Smooth muscle cell (in vitro differentiated cells): ENCODE data around the gene BTN3A1. TPM values are rescaled to one million over a fixed set of nuclear protein-coding genes. Genes with fewer than 3 reads are reported as not detected.
"Not testable (repeated sequence)": the region's sequence is repeated elsewhere in the genome, so short reads cannot be mapped to it uniquely, and the experiment has no call there.

Experiments used
- DNase-seq: peaks from one replicate; lab custom pipeline; 2025; ENCODE audit not compliant: unreplicated experiment; lab: John Stamatoyannopoulos, UW
- H2AFZ ChIP-seq: fragments of 200-600 bp; sonication (generic); 2 replicates; pipeline ENCODE4 v1.6.0; 2016; ENCODE audit warnings: antibody characterized with exemption, low read depth, mild to moderate bottlenecking
- H3F3A ChIP-seq: fragments of 200-600 bp; sonication (generic); 2 replicates; pipeline ENCODE4 v1.6.0; 2017; ENCODE audit warnings: antibody characterized with exemption, low read depth
- H3K27ac ChIP-seq: fragments of 200-600 bp; sonication (generic); 2 replicates; pipeline ENCODE4 v1.5.1; 2016; ENCODE audit warnings: low read depth, mild to moderate bottlenecking
- H3K27me3 ChIP-seq: fragments of 200-600 bp; sonication (generic); 2 replicates; pipeline ENCODE4 v1.6.1; 2016; ENCODE audit warnings: low read depth, mild to moderate bottlenecking
- H3K36me3 ChIP-seq: fragments of 200-600 bp; sonication (generic); 2 replicates; pipeline ENCODE4 v1.5.1; 2016; ENCODE audit warnings: low read depth
- H3K4me1 ChIP-seq: fragments of 200-600 bp; sonication (generic); 2 replicates; pipeline ENCODE4 v1.5.1; 2016; ENCODE audit warnings: low read depth
- H3K4me2 ChIP-seq: fragments of 200-600 bp; sonication (generic); 2 replicates; pipeline ENCODE4 v1.6.0; 2016; ENCODE audit warnings: mild to moderate bottlenecking
- H3K4me3 ChIP-seq: fragments of 200-600 bp; sonication (generic); 2 replicates; pipeline ENCODE4 v1.5.1; 2016; ENCODE audit warnings: mild to moderate bottlenecking
- H3K79me2 ChIP-seq: fragments of 200-600 bp; sonication (generic); 2 replicates; pipeline ENCODE4 v1.6.0; 2016; ENCODE audit warnings: low read depth, mild to moderate bottlenecking
- H3K9ac ChIP-seq: fragments of 200-600 bp; sonication (generic); 2 replicates; pipeline ENCODE4 v1.6.0; 2016; ENCODE audit warnings: low read depth
- H3K9me3 ChIP-seq: fragments of 200-600 bp; sonication (generic); replicated peaks from 2 replicates; pipeline ENCODE4 v1.5.1; 2016; ENCODE audit warnings: low read depth
- H4K20me1 ChIP-seq: fragments of 200-600 bp; sonication (generic); 2 replicates; pipeline ENCODE4 v1.6.0; 2016; ENCODE audit warnings: low read depth
- CTCF ChIP-seq: fragments of 200-600 bp; sonication (generic); IDR thresholded peaks from 2 replicates; pipeline ENCODE4 v1.5.1; 2017; ENCODE audit warnings: borderline replicate concordance, mild to moderate bottlenecking, antibody characterized with exemption; ENCODE audit not compliant: insufficient read depth, poor library complexity, severe bottlenecking
- WGBS: methylation state at CpG from one replicate; pipeline ENCODE4 v1.1.7; 2016; ENCODE audit warnings: low lambda C conversion rate; 5-methylcytosine and 5-hydroxymethylcytosine counted together
- polyA plus RNA-seq: library from polyadenylated mRNA; unstranded; fragments of >200 nt; fragmentation: Nextera tagmentation; extraction: Ambion mirVana; gene quantifications from 2 replicates; pipeline ENCODE4 v1.2.1, GENCODE V29; 2016
- total RNA-seq: library from RNA; depleted of rRNA; stranded (reverse); fragments of >200 nt; gene quantifications from 2 replicates; pipeline ENCODE4 v1.2.3, GENCODE V29; 2014

BTN3A1 gene
- total and polyA plus RNA-seq, 2 experiments from 2014 or later: 13.5 to 19.1 TPM

GRCh38 chr6:26415036-26415614 is 13.1 kb downstream of the BTN3A1 start:
- no peaks in the 10 kb centered on the region for H3K9me3 ChIP-seq
- H3K27me3 ChIP-seq: no peaks in the 10 kb centered on the region
- no peak overlapping the region for H3K4me3 ChIP-seq
- H3K79me2 ChIP-seq: no peaks in the 10 kb centered on the region
- no peak overlapping the region for H3K9ac ChIP-seq
- DNase-seq: no peak
- 92% methylated on average over 1 of the region's 1 CpG for WGBS
- no peak overlapping the region for H3K4me2 ChIP-seq
- H4K20me1 ChIP-seq: no peaks in the 10 kb centered on the region
- peaks cover 2% of the 10 kb centered on the region for H3F3A ChIP-seq
- H3K27ac ChIP-seq: no peak overlapping the region
- no peak for TF ChIP-seq CTCF
- H3K4me1 ChIP-seq: no peaks in the 10 kb centered on the region
- no peaks in the 10 kb centered on the region for H3K36me3 ChIP-seq
- H2AFZ ChIP-seq: no peak overlapping the region

DNA sequence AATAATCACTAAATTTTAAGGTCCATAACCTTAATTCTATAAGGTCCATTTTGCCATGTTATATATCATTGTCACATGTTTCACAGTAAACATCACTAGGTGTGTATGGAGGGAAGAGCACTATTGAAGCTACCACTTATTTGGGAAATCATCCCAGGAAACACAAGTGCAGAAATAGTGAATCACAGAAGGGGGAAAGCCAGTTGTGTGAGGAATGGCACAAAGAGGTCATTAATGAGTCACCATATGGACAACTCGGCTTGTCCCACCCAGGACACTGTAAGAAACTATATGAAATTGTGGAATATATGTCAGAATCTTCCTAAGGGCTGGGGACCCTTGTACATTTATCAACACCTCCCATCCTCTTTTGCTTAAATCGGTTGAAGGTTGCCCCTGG is 13.7 kb downstream of the BTN3A1 start:
- H3K4me2 ChIP-seq: no peak overlapping the region
- H3F3A ChIP-seq: peaks cover 5% of the 10 kb centered on the region
- TF ChIP-seq CTCF: no peak
- WGBS: 62% methylated on average over 2 of the region's 2 CpGs
- no peaks in the 10 kb centered on the region for H3K27me3 ChIP-seq
- H3K36me3 ChIP-seq: no peaks in the 10 kb centered on the region
- H3K9me3 ChIP-seq: no peaks in the 10 kb centered on the region
- no peak overlapping the region for H3K9ac ChIP-seq
- no peaks in the 10 kb centered on the region for H3K79me2 ChIP-seq
- H4K20me1 ChIP-seq: no peaks in the 10 kb centered on the region
- H2AFZ ChIP-seq: no peak overlapping the region
- H3K4me3 ChIP-seq: no peak overlapping the region
- H3K27ac ChIP-seq: no peak overlapping the region
- no peak for DNase-seq
- H3K4me1 ChIP-seq: peaks cover 1% of the 10 kb centered on the region

- Histone ChIP-seq H4K20me1 (no peaks in the 10 kb centered on the region), H3K4me2 (no peak overlapping the region), H3K79me2 (no peaks in the 10 kb centered on the region), H3K4me1 (peaks cover 4% of the 10 kb centered on the region), H3K27ac (no peak overlapping the region), H3K9ac (no peak overlapping the region), H3K27me3 (no peaks in the 10 kb centered on the region), H2AFZ (no peak overlapping the region), H3K9me3 (no peaks in the 10 kb centered on the region), H3K36me3 (no peaks in the 10 kb centered on the region), H3F3A (peaks cover 5% of the 10 kb centered on the region), H3K4me3 (no peak overlapping the region)
- no peak for TF ChIP-seq CTCF
- 50% methylated on average over 1 of the region's 1 CpG for WGBS
- DNase-seq: no peak
Observed at GRCh38 chr6:26416288-26416687, 14.2 kb downstream of the BTN3A1 start.

- not testable (repeated sequence) for H3K4me1 ChIP-seq, H3K79me2 ChIP-seq, H3K4me2 ChIP-seq, H3F3A ChIP-seq, H3K4me3 ChIP-seq, H3K9me3 ChIP-seq, H3K27ac ChIP-seq, H3K9ac ChIP-seq, H2AFZ ChIP-seq, H3K27me3 ChIP-seq, H3K36me3 ChIP-seq, H4K20me1 ChIP-seq, DNase-seq
- 92% methylated on average over 2 of the region's 2 CpGs for WGBS
Observed at GRCh38 chr6:26418077-26418476, 16.0 kb downstream of the BTN3A1 start.

DNA sequence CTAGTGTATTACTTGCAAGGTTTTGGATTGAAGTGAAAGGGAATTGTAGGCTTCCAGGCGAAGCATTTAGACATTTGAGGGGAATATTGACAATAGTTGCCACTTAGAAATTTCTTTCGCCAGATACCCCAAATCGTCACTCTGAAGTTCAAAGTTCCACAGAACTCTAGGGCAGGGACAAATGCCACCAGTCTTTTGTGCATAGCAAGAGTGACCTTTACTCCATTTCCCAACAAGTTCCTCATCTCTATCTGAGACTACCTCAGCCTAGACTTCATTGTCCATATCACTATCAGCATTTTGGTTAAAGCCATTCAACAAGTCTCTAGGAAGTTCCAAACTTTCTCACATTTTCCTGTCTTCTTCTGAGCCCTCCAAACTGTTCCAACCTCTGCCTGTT is 16.7 kb downstream of the BTN3A1 start:
- not testable (repeated sequence) for DNase-seq, H3K36me3 ChIP-seq, H2AFZ ChIP-seq, H4K20me1 ChIP-seq, H3F3A ChIP-seq, H3K4me3 ChIP-seq, H3K9ac ChIP-seq, H3K4me2 ChIP-seq, H3K27me3 ChIP-seq, H3K27ac ChIP-seq, H3K4me1 ChIP-seq, H3K9me3 ChIP-seq, H3K79me2 ChIP-seq
- 89% methylated on average over 3 of the region's 3 CpGs for WGBS
